Measurements from ENCODE around the gene HNRNPM. TPM values are rescaled to one million over a fixed set of nuclear protein-coding genes. Genes with fewer than 3 reads are reported as not detected.
A peak's percentile ranks its signal among the peaks of the same experiment; 100 is the strongest.

HNRNPM gene
- total RNA-seq, 1 experiment from 2014 or later, result 468 TPM

GRCh38 chr19:8455018-8455417 is 10.2 kb downstream of the HNRNPM start:
- no peak overlapping the region for H3K56ac ChIP-seq (ENCODE audit: insufficient read length, low read depth, low read length)
- Mint-ChIP-seq H3K4me1 (peaks cover 82 to 86% of the 10 kb centered on the region in 2 experiments), H3K9me3 (no peaks in the 10 kb centered on the region), H3K36me3 (ENCODE audit: insufficient read depth in 1 of 3, low read depth in 3 of 3) (peaks cover 33 to 69% (median 68%) of the 10 kb centered on the region in 3 experiments; a peak in 6 of 7 replicates), H3K4me3 (no peak overlapping the region), H3K27me3 (ENCODE audit: low read depth) (no peaks in the 10 kb centered on the region), H3K27ac (peak overlapping the region in 2 of 3 experiments; percentile 17 to 21; a peak in 1 of 7 replicates)
- peaks cover 90% of the 10 kb centered on the region for H3K79me2 ChIP-seq (ENCODE audit: insufficient read depth, low read length)
- no peak overlapping the region for H3T11ph ChIP-seq (ENCODE audit: low read length)
- no peaks in the 10 kb centered on the region for H3K9me3 ChIP-seq (ENCODE audit: control insufficient read depth, low read depth, low read length)
- DNase-seq, result no peak
- H3K27ac ChIP-seq (ENCODE audit: insufficient read length, low read depth, low read length), result no peak overlapping the region
- H4K8ac ChIP-seq (replicated peaks; ENCODE audit: insufficient read length, low read depth, low read length), result no peak overlapping the region
- no peak overlapping the region for H4K91ac ChIP-seq (ENCODE audit: insufficient read length, low read depth, low read length)
- no peak overlapping the region for H3K4me2 ChIP-seq (ENCODE audit: insufficient read depth, insufficient read length, low read length)
- H2BK12ac ChIP-seq (ENCODE audit: insufficient read length, low read depth, low read length), result no peak overlapping the region
- H3K4me1 ChIP-seq (ENCODE audit: insufficient read depth, low read length), result peaks cover 3% of the 10 kb centered on the region
- H2BK15ac ChIP-seq (ENCODE audit: low read depth, low read length), result no peak overlapping the region
- no peak overlapping the region for H3K14ac ChIP-seq (ENCODE audit: insufficient read depth, low read length)
- no peak overlapping the region for H2AFZ ChIP-seq (ENCODE audit: low read length)
- no peak overlapping the region for H2BK120ac ChIP-seq (ENCODE audit: low read depth, low read length, poor library complexity, severe bottlenecking)
- WGBS (ENCODE audit: extremely low coverage, insufficient read length, low lambda C conversion rate), result no CpG with 5 or more reads among the region's 5 CpGs
- H3K9ac ChIP-seq (ENCODE audit: extremely low read depth, insufficient read length, low read length), result no peak overlapping the region
- no peak overlapping the region for H4K5ac ChIP-seq (ENCODE audit: insufficient read length, low read depth, low read length)
- no peak overlapping the region for H2BK5ac ChIP-seq (ENCODE audit: insufficient read length, low read length)
- no peaks in the 10 kb centered on the region for H3K27me3 ChIP-seq (ENCODE audit: insufficient read depth, low read length)
- no peak overlapping the region for H3K23ac ChIP-seq (ENCODE audit: insufficient read length, low read depth, low read length)
- H3K4ac ChIP-seq (ENCODE audit: low read depth, low read length), result no peak overlapping the region
- H4K20me1 ChIP-seq (ENCODE audit: control insufficient read depth, insufficient read depth, insufficient read length), result peaks cover 1% of the 10 kb centered on the region
- no peaks in the 10 kb centered on the region for H3K79me1 ChIP-seq (ENCODE audit: insufficient read depth, low read depth, low read length, poor library complexity, severe bottlenecking)
- no peaks in the 10 kb centered on the region for H3K23me2 ChIP-seq (ENCODE audit: insufficient read length, low read depth, low read length, poor library complexity, severe bottlenecking)
- H2AK5ac ChIP-seq (ENCODE audit: insufficient read length, low read length), result no peak overlapping the region
- H2BK20ac ChIP-seq (ENCODE audit: low read depth, low read length, poor library complexity, severe bottlenecking), result no peak overlapping the region
- H3K18ac ChIP-seq (ENCODE audit: insufficient read length, low read depth, low read length), result no peak overlapping the region
- TF ChIP-seq, protein P1, sequence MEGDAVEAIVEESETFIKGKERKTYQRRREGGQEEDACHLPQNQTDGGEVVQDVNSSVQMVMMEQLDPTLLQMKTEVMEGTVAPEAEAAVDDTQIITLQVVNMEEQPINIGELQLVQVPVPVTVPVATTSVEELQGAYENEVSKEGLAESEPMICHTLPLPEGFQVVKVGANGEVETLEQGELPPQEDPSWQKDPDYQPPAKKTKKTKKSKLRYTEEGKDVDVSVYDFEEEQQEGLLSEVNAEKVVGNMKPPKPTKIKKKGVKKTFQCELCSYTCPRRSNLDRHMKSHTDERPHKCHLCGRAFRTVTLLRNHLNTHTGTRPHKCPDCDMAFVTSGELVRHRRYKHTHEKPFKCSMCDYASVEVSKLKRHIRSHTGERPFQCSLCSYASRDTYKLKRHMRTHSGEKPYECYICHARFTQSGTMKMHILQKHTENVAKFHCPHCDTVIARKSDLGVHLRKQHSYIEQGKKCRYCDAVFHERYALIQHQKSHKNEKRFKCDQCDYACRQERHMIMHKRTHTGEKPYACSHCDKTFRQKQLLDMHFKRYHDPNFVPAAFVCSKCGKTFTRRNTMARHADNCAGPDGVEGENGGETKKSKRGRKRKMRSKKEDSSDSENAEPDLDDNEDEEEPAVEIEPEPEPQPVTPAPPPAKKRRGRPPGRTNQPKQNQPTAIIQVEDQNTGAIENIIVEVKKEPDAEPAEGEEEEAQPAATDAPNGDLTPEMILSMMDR (conservative IDR thresholded peaks at IDR 0.05), result no peak

Measured in H9 (cell line).